HCT116 (cell line): ENCODE data around the gene VDAC1. TPM values are rescaled to one million over a fixed set of nuclear protein-coding genes. Genes with fewer than 3 reads are reported as not detected.

ENCODE experiments used
- ATAC-seq: fragments of 200-7000 bp; cut with Tn5 transposase; 2 replicates; pipeline ENCODE4 v1.9.1; 2020; ENCODE audit warnings: mild to moderate bottlenecking, moderate library complexity
- BruUV-seq: library from RNA; stranded (reverse); fragments of 400-500 nt; replicated peaks from 2 replicates; lab custom pipeline; 2021; lab: Mats Ljungman, UMichigan
- CTCF ChIA-PET: fragments of 300-600 bp; sonication (Branson Sonifier 250); formaldehyde crosslinking; loops from one replicate; lab custom pipeline; 2021; ENCODE audit warnings: antibody characterized with exemption; lab: Charles Lee
- POLR2A ChIA-PET: fragments of 300-600, 350-600 bp; sonication (Branson Sonifier 250); formaldehyde crosslinking; loops from one replicate; lab custom pipeline; 2021; ENCODE audit warnings: antibody characterized with exemption; lab: Charles Lee
- RAD21 ChIA-PET, 2 experiments: fragments of 300-600 bp; sonication (Branson Sonifier 250); formaldehyde crosslinking; loops; one replicate each; lab custom pipeline; 2023; ENCODE audit warnings: low total read pairs in 2 of 2; ENCODE audit not compliant: uncharacterized antibody in 2 of 2, unreplicated experiment in 2 of 2, low non-redundant PET in 1 of 2; lab: Charles Lee
- DNase-seq: peaks from one replicate; pipeline ENCODE4 v3.0.0-alpha.2; 2010; ENCODE audit warnings: low read depth, low spot score
- H2AFZ ChIP-seq: fragments of 200-600 bp; shearing (Covaris generic), sonication (generic); 2 replicates; pipeline ENCODE4 v1.6.1; 2017; ENCODE audit warnings: low read depth, mixed run types, mixed read lengths, antibody characterized with exemption, low read length; ENCODE audit not compliant: poor library complexity, severe bottlenecking
- H3K27ac ChIP-seq: 2 replicates; pipeline ENCODE4 v1.5.1; 2012; ENCODE audit warnings: low read depth, low read length
- H3K27me3 ChIP-seq: fragments of 200-600 bp; sonication (generic); 2 replicates; pipeline ENCODE4 v1.6.1; 2016; ENCODE audit warnings: mixed run types, low read length, mixed read lengths; ENCODE audit not compliant: insufficient read depth
- H3K36me3 ChIP-seq, 2 experiments: fragments of 200-500 bp in 1 of 2; fragments of 200-600 bp in 1 of 2; sonication (Bioruptor generic) in 1 of 2; sonication (generic) in 1 of 2; 2 replicates each; pipeline versions ENCODE4 v1.5.1 to v1.6.1; 2014 to 2016; ENCODE audit warnings: low read length in 2 of 2, inconsistent platforms in 1 of 2, mixed read lengths in 1 of 2, mixed run types in 1 of 2; ENCODE audit not compliant: insufficient read depth in 2 of 2, control insufficient read depth in 1 of 2
- H3K4me1 ChIP-seq, 2 experiments: fragments of 200-600 bp in 1 of 2; sonication (generic) in 1 of 2; 2 replicates each; pipeline versions ENCODE4 v1.5.1 to v1.6.1; 2012 to 2017; ENCODE audit warnings: low read length in 2 of 2, inconsistent platforms in 1 of 2, mild to moderate bottlenecking in 1 of 2, mixed read lengths in 1 of 2, mixed run types in 1 of 2, moderate library complexity in 1 of 2; ENCODE audit not compliant: insufficient read depth in 2 of 2, control insufficient read depth in 1 of 2
- H3K4me2 ChIP-seq: fragments of 200-600 bp; sonication (generic); 2 replicates; pipeline ENCODE4 v1.6.1; 2017; ENCODE audit warnings: mixed run types, low read length, mixed read lengths
- H3K4me3 ChIP-seq, 2 experiments: fragments of 200-600 bp in 1 of 2; sonication (generic) in 1 of 2; replicated peaks in 1 of 2; 2 replicates each; pipeline ENCODE4 v1.5.1; 2011 to 2016; ENCODE audit warnings: low read length in 2 of 2, control low read depth in 1 of 2, low read depth in 1 of 2, mild to moderate bottlenecking in 1 of 2, mixed read lengths in 1 of 2, mixed run types in 1 of 2
- H3K79me2 ChIP-seq: fragments of 200-600 bp; sonication (generic); 2 replicates; pipeline ENCODE4 v1.6.1; 2017; ENCODE audit warnings: mild to moderate bottlenecking, mixed run types, low read length, moderate library complexity, mixed read lengths; ENCODE audit not compliant: insufficient read depth
- H3K9ac ChIP-seq: fragments of 200-600 bp; sonication (generic); 2 replicates; pipeline ENCODE4 v1.6.1; 2016; ENCODE audit warnings: low read length, mixed read lengths
- H3K9me2 ChIP-seq: fragments of 200-600 bp; sonication (generic), shearing (Covaris generic); 2 replicates; pipeline ENCODE4 v1.6.1; 2017; ENCODE audit warnings: mixed run types, mild to moderate bottlenecking, moderate library complexity; ENCODE audit not compliant: insufficient read depth
- H3K9me3 ChIP-seq, 2 experiments: fragments of 200-500 bp in 1 of 2; fragments of 200-600 bp in 1 of 2; sonication (Bioruptor generic) in 1 of 2; sonication (generic) in 1 of 2; 2 replicates each; pipeline ENCODE4 v1.6.1; 2014 to 2017; ENCODE audit warnings: low read length in 2 of 2, mixed read lengths in 2 of 2, inconsistent platforms in 1 of 2, low read depth in 1 of 2, mild to moderate bottlenecking in 1 of 2, mixed run types in 1 of 2, moderate library complexity in 1 of 2; ENCODE audit not compliant: control insufficient read depth in 1 of 2, insufficient read depth in 1 of 2
- H4K20me1 ChIP-seq: fragments of 200-600 bp; sonication (generic), shearing (Covaris generic); 2 replicates; pipeline ENCODE4 v1.6.1; 2017; ENCODE audit warnings: mixed run types, mild to moderate bottlenecking, moderate library complexity; ENCODE audit not compliant: insufficient read depth
- CBX3 ChIP-seq: IDR thresholded peaks from 2 replicates; pipeline ENCODE4 v1.6.1; 2012; ENCODE audit warnings: low read depth
- EGR1 ChIP-seq: IDR thresholded peaks from 2 replicates; pipeline ENCODE4 v1.6.1; 2012; ENCODE audit warnings: low read depth
- ELF1 ChIP-seq: IDR thresholded peaks from 2 replicates; pipeline ENCODE4 v1.6.1; 2012; ENCODE audit warnings: low read depth, borderline replicate concordance
- EZH2 ChIP-seq: fragments of 200-600 bp; sonication (generic); IDR thresholded peaks from 2 replicates; pipeline ENCODE4 v1.6.1; 2017; ENCODE audit warnings: antibody characterized with exemption, mixed run types
- EZH2phosphoT487 ChIP-seq: fragments of 200-600 bp; IDR thresholded peaks from 2 replicates; pipeline ENCODE4 v1.6.1; 2018; ENCODE audit warnings: antibody characterized with exemption, borderline replicate concordance
- JUND ChIP-seq: IDR thresholded peaks from 2 replicates; pipeline ENCODE4 v1.6.1; 2012
- POLR2A ChIP-seq: IDR thresholded peaks from 2 replicates; pipeline ENCODE4 v1.7.0; 2011; ENCODE audit warnings: borderline replicate concordance; ENCODE audit not compliant: insufficient read depth, insufficient read length; ENCODE audit errors: extremely low read depth
- SP1 ChIP-seq: IDR thresholded peaks from 2 replicates; pipeline ENCODE4 v1.6.1; 2012; ENCODE audit warnings: low read depth
- SRF ChIP-seq: IDR thresholded peaks from 2 replicates; pipeline ENCODE4 v1.6.1; 2012; ENCODE audit warnings: low read depth
- YY1 ChIP-seq: IDR thresholded peaks from 2 replicates; pipeline ENCODE4 v1.6.1; 2011; ENCODE audit warnings: low read length, low read depth, moderate library complexity, mild to moderate bottlenecking; ENCODE audit not compliant: insufficient replicate concordance; ENCODE audit errors: extremely low read depth
- ZFX ChIP-seq: fragments of 450-650 bp; IDR thresholded peaks from 2 replicates; pipeline ENCODE4 v1.6.1; 2017
- intact Hi-C: fragments of 100-400 bp; cut with micrococcal nuclease; formaldehyde crosslinking; loops from 2 replicates; pipeline ENCODE4 v1.10.0; 2022
- total RNA-seq: library from RNA; stranded (reverse); gene quantifications from one replicate; pipeline ENCODE4 v1.2.1, GENCODE V29; 2021; ENCODE audit not compliant: unreplicated experiment
- TF ChIP-seq, protein P1 (sequence below): IDR thresholded peaks from 2 replicates; pipeline ENCODE4 v1.6.1; 2012
- TF ChIP-seq, protein P2 (sequence below): IDR thresholded peaks from 2 replicates; pipeline ENCODE4 v1.6.1; 2012
- TF ChIP-seq, protein P3 (sequence below): IDR thresholded peaks from 2 replicates; pipeline ENCODE4 v1.6.1; 2011; ENCODE audit warnings: mild to moderate bottlenecking, low read length, moderate library complexity; ENCODE audit not compliant: insufficient replicate concordance; ENCODE audit errors: extremely low read depth

The VDAC1 gene
- total RNA-seq, 1 experiment from 2014 or later, result 269 TPM

DNA sequence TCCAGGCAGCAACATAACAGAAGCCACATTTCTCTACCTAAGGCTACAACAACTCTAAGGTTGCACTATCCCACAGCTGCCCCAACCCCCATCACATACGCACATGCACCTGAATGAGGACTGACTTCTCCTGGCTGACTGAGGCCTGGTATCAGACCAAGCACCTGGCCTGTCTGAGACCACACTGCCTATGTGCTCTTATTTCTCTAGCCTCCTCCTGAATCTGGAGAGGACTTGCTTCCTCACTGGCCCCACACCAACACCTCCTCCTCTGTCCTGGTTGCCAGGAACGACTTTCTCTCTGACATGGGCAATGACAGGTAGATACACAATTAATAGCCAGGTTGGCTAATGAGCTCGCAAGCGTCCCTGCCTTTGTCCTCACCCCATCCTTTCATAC, 14.9 kb upstream of the VDAC1 start:
- no peak overlapping the region for H3K27ac ChIP-seq

More for the DNA sequence above, 14.9 kb upstream of the VDAC1 start:
- no peak overlapping the region for H2AFZ ChIP-seq
- H3K4me2 ChIP-seq, result no peak overlapping the region
- no peaks in the 10 kb centered on the region for H3K79me2 ChIP-seq
- no peaks in the 10 kb centered on the region for H3K36me3 ChIP-seq
- H3K4me3 ChIP-seq, result no peak overlapping the region
- intact Hi-C loops, result no loop called here
- no peak for TF ChIP-seq ZFX
- TF ChIP-seq YY1, result no peak
- TF ChIP-seq, protein P1, sequence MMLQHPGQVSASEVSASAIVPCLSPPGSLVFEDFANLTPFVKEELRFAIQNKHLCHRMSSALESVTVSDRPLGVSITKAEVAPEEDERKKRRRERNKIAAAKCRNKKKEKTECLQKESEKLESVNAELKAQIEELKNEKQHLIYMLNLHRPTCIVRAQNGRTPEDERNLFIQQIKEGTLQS, result no peak
- no peak for TF ChIP-seq SRF
- TF ChIP-seq JUND, result no peak
- TF ChIP-seq, protein P2, sequence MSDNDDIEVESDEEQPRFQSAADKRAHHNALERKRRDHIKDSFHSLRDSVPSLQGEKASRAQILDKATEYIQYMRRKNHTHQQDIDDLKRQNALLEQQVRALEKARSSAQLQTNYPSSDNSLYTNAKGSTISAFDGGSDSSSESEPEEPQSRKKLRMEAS, result no peak
- TF ChIP-seq EZH2, result no peak
- TF ChIP-seq, protein P3, sequence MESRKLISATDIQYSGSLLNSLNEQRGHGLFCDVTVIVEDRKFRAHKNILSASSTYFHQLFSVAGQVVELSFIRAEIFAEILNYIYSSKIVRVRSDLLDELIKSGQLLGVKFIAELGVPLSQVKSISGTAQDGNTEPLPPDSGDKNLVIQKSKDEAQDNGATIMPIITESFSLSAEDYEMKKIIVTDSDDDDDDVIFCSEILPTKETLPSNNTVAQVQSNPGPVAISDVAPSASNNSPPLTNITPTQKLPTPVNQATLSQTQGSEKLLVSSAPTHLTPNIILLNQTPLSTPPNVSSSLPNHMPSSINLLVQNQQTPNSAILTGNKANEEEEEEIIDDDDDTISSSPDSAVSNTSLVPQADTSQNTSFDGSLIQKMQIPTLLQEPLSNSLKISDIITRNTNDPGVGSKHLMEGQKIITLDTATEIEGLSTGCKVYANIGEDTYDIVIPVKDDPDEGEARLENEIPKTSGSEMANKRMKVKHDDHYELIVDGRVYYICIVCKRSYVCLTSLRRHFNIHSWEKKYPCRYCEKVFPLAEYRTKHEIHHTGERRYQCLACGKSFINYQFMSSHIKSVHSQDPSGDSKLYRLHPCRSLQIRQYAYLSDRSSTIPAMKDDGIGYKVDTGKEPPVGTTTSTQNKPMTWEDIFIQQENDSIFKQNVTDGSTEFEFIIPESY, result no peak
- no peak for TF ChIP-seq EZH2phosphoT487
- no peak for TF ChIP-seq EGR1
- TF ChIP-seq SP1, result no peak
- no peak for TF ChIP-seq CBX3
- TF ChIP-seq ELF1, result no peak
- no peak for TF ChIP-seq POLR2A
- TF ChIP-seq, all 23 proteins: peak for 0
- Histone ChIP-seq H3K9me3 (no peaks in the 10 kb centered on the region), H3K4me1 (peaks cover 0 to 7% of the 10 kb centered on the region in 2 experiments; a peak in 1 of 4 replicates), H3K9me2 (no peaks in the 10 kb centered on the region), H3K27me3 (no peaks in the 10 kb centered on the region), H4K20me1 (no peaks in the 10 kb centered on the region), H3K9ac (no peak overlapping the region)
- DNase-seq (no peak), ATAC-seq (no peak)
- POLR2A ChIA-PET, result no interaction called here
- no TSS peak for BruUV-seq
- RAD21 ChIA-PET, result no interaction called here
- CTCF ChIA-PET, result no interaction called here
